Thoracic aorta (tissue), 2 donors: ENCODE results near the gene SP5. TPM values are rescaled to one million over a fixed set of nuclear protein-coding genes. Genes with fewer than 3 reads are reported as not detected.

ENCODE experiments used
- ATAC-seq: fragments of 150-250 bp; one replicate; pipeline ENCODE4 v1.8.0; 2017; ENCODE audit warnings: low read depth; ENCODE audit not compliant: insufficient number of reproducible peaks, low FRiP score
- DNase-seq: peaks from one replicate; pipeline ENCODE4 v3.0.0-alpha.2; 2020; ENCODE audit warnings: low spot score
- H3K27ac ChIP-seq, 2 donors: fragments of 200-600 bp; sonication (generic); 1 replicate in 1 of 2; 2 replicates in 1 of 2; pipeline ENCODE4 v1.5.1; 2016; ENCODE audit warnings: mild to moderate bottlenecking in 2 of 2, moderate library complexity in 2 of 2
- H3K27me3 ChIP-seq: fragments of 200-600 bp; sonication (generic); replicated peaks from 2 replicates; pipeline ENCODE4 v1.6.0; 2016; ENCODE audit warnings: mild to moderate bottlenecking; ENCODE audit not compliant: insufficient read depth
- H3K36me3 ChIP-seq: fragments of 200-600 bp; sonication (generic); one replicate; pipeline ENCODE4 v1.5.1; 2016
- H3K4me1 ChIP-seq, 2 donors: fragments of 200-600 bp; sonication (generic); 1 replicate in 1 of 2; 2 replicates in 1 of 2; pipeline versions ENCODE4 v1.5.1 to v1.6.0; 2016; ENCODE audit warnings: low read depth in 2 of 2, mild to moderate bottlenecking in 1 of 2; ENCODE audit not compliant: control insufficient read depth in 1 of 2
- H3K4me3 ChIP-seq: fragments of 200-600 bp; sonication (generic); 2 replicates; pipeline ENCODE4 v1.5.1; 2016; ENCODE audit warnings: mild to moderate bottlenecking
- H3K9me3 ChIP-seq: fragments of 200-600 bp; sonication (generic); 2 replicates; pipeline ENCODE4 v1.5.1; 2016
- CTCF ChIP-seq: fragments of 200-600 bp; sonication (generic); IDR thresholded peaks from one replicate; pipeline ENCODE4 v1.5.1; 2019; ENCODE audit warnings: antibody characterized with exemption
- total RNA-seq, 2 donors: library from RNA; depleted of rRNA; stranded (reverse); fragments of >200 nt; gene quantifications; one replicate each; pipeline versions ENCODE4 v1.1.0 to v1.2.3, GENCODE V29; 2016

The SP5 gene
- total RNA-seq, 2 donors from 2014 or later: not detected

- no peaks in the 10 kb centered on the region for H3K9me3 ChIP-seq
- H3K4me1 ChIP-seq: no peaks in the 10 kb centered on the region
- H3K27me3 ChIP-seq: no peaks in the 10 kb centered on the region
- DNase-seq (no peak), ATAC-seq (no peak)
- no peaks in the 10 kb centered on the region for H3K36me3 ChIP-seq
- H3K27ac ChIP-seq: no peak overlapping the region
- TF ChIP-seq CTCF: no peak
- H3K4me3 ChIP-seq: no peak overlapping the region
These were observed 25.5 kb downstream of the SP5 start for GRCh38 chr2:170740660-170741059.

- Histone ChIP-seq H3K9me3 (no peaks in the 10 kb centered on the region), H3K27ac (no peak overlapping the region), H3K4me3 (no peak overlapping the region), H3K36me3 (no peaks in the 10 kb centered on the region), H3K4me1 (no peaks in the 10 kb centered on the region), H3K27me3 (no peaks in the 10 kb centered on the region)
- DNase-seq (no peak), ATAC-seq (no peak)
- no peak for TF ChIP-seq CTCF
These were observed 26.9 kb downstream of the SP5 start for GRCh38 chr2:170742000-170742399.

GRCh38 chr2:170742896-170743529, 27.9 kb downstream of the SP5 start:
- H3K9me3 ChIP-seq: no peaks in the 10 kb centered on the region
- H3K27ac ChIP-seq: no peak overlapping the region
- no peaks in the 10 kb centered on the region for H3K27me3 ChIP-seq
- H3K4me1 ChIP-seq: no peaks in the 10 kb centered on the region
- H3K36me3 ChIP-seq: no peaks in the 10 kb centered on the region
- H3K4me3 ChIP-seq: no peak overlapping the region
- no peak for TF ChIP-seq CTCF
- DNase-seq: no peak
- ATAC-seq: no peak

GRCh38 chr2:170743530-170744239, 28.5 kb downstream of the SP5 start:
- Histone ChIP-seq H3K27me3 (no peaks in the 10 kb centered on the region), H3K27ac (no peak overlapping the region), H3K4me1 (no peaks in the 10 kb centered on the region), H3K4me3 (no peak overlapping the region), H3K36me3 (no peaks in the 10 kb centered on the region), H3K9me3 (no peaks in the 10 kb centered on the region)
- no peak for DNase-seq
- ATAC-seq: no peak
- no peak for TF ChIP-seq CTCF

GRCh38 chr2:170744248-170745002, 29.3 kb downstream of the SP5 start:
- no peak for ATAC-seq
- H3K4me1 ChIP-seq: no peaks in the 10 kb centered on the region
- H3K9me3 ChIP-seq: no peaks in the 10 kb centered on the region
- H3K36me3 ChIP-seq: no peaks in the 10 kb centered on the region
- no peak overlapping the region for H3K4me3 ChIP-seq
- H3K27me3 ChIP-seq: no peaks in the 10 kb centered on the region
- no peak overlapping the region for H3K27ac ChIP-seq
- TF ChIP-seq CTCF: no peak
- no peak for DNase-seq
